ENCODE measurements around the gene KIAA0586. TPM values are rescaled to one million over a fixed set of nuclear protein-coding genes. Genes with fewer than 3 reads are reported as not detected.

KIAA0586 gene
- total RNA-seq, 4 donors from 2014 or later: 9.6 to 16.8 (median 13.9) TPM

GRCh38 chr14:58463147-58463546, 35.6 kb downstream of the KIAA0586 start:
- Histone ChIP-seq H3K4me1 (no peaks in the 10 kb centered on the region), H3K27ac (no peak overlapping the region), H3K27me3 (no peaks in the 10 kb centered on the region), H3K9me3 (no peaks in the 10 kb centered on the region), H3K36me3 (peaks cover 0 to 94% (median 3%) of the 10 kb centered on the region in 3 donors), H3K4me3 (no peak overlapping the region)
- no peak for DNase-seq
- intact Hi-C loops (cut with DNase I): no loop called here
- 92 to 100% methylated on average over 2 of the region's 2 CpGs for WGBS, 2 donors
- TF ChIP-seq POLR2A (IDR thresholded peaks at IDR 0.05): no peak
- no peak for TF ChIP-seq CTCF (IDR thresholded peaks at IDR 0.05)

DNA sequence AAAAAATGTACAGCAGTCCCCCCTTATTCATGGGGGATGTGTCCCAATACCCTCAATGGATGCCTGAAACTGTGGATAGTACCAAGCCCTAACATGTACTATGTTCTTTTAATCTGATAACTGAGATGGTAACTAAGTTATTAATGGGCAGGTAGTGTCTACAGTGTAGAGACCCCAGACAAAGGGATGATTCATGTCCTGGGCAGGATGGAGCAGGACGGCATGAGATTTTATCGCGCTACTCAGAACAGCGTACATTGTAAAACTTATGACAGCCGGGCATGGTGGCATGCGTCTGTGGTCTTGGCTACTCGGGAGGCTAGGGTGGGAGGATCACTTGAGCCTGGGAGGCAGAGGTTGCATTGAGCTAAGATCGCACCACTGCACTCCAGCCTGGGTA, 37.1 kb downstream of the KIAA0586 start:
- no peaks in the 10 kb centered on the region for H3K4me1 ChIP-seq
- no peaks in the 10 kb centered on the region for H3K27me3 ChIP-seq
- no peak for TF ChIP-seq POLR2A (IDR thresholded peaks at IDR 0.05)
- TF ChIP-seq CTCF (IDR thresholded peaks at IDR 0.05): no peak
- no peak overlapping the region for H3K27ac ChIP-seq
- peaks cover 0 to 95% (median 8%) of the 10 kb centered on the region in 3 donors for H3K36me3 ChIP-seq
- H3K9me3 ChIP-seq: no peaks in the 10 kb centered on the region
- intact Hi-C loops (cut with DNase I): no loop called here
- 91 to 93% methylated on average over 8 of the region's 8 CpGs for whole genome bisulfite sequencing, 2 donors
- DNase-seq: no peak
- H3K4me3 ChIP-seq: no peak overlapping the region

- no peaks in the 10 kb centered on the region for H3K9me3 ChIP-seq
- H3K27me3 ChIP-seq: no peaks in the 10 kb centered on the region
- H3K36me3 ChIP-seq: peaks cover 0 to 94% (median 8%) of the 10 kb centered on the region in 3 donors
- TF ChIP-seq POLR2A (IDR thresholded peaks at IDR 0.05): no peak
- TF ChIP-seq CTCF (IDR thresholded peaks at IDR 0.05): no peak
- H3K4me1 ChIP-seq: no peaks in the 10 kb centered on the region
- DNase-seq: no peak
- 51 to 53% methylated on average over 2 of the region's 2 CpGs for WGBS, 2 donors
- intact Hi-C loops (cut with DNase I): no loop called here
- no peak overlapping the region for H3K4me3 ChIP-seq
- H3K27ac ChIP-seq: no peak overlapping the region
Observed at GRCh38 chr14:58465421-58465820, 37.9 kb downstream of the KIAA0586 start.

DNA sequence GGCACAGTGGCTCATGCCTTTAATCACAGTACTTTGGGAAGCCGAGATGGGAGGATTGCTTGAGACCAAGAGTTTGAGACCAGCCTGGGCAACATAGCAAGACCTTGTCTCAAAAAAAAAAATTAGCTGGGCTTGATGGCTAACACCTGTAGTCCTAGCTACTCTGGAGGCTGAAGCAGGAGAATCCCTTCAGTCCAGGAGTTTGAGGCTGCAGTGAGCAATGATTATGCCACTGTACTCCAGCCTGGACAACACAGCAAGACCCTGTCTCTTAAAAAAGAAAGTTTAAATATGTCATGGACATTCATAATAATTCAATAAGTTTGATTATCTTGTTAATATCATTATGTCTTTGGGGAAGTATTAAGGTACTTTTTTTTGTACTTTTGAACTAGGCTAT, 38.9 kb downstream of the KIAA0586 start:
- Histone ChIP-seq H3K4me1 (no peaks in the 10 kb centered on the region), H3K27me3 (no peaks in the 10 kb centered on the region), H3K4me3 (no peak overlapping the region), H3K27ac (no peak overlapping the region), H3K9me3 (no peaks in the 10 kb centered on the region), H3K36me3 (peaks cover 0 to 94% (median 8%) of the 10 kb centered on the region in 3 donors)
- TF ChIP-seq POLR2A (IDR thresholded peaks at IDR 0.05): no peak
- 90 to 94% methylated on average over 1 of the region's 1 CpG for WGBS, 2 donors
- DNase-seq: no peak
- intact Hi-C loops (cut with DNase I): no loop called here

DNA sequence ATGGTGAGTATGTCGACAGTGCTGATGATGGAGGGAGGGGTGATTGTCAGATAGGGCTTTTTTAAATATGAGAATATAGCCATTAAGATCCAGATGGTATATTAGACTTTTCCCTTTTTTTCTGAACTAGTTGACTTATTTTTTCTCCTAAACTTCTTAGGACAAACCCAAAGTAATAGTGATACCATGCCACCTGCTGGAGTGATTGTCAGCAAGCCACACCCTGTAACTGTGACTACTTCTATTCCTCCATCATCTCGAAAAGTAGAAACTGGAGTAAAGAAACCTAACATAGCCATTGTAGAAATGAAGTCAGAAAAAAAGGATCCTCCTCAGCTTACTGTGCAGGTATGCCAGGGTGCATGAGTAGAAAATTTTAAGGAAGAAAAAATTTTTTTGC, 40.1 kb downstream of the KIAA0586 start:
- intact Hi-C loops (cut with DNase I): no loop called here
- WGBS, 2 donors: 88 to 93% methylated on average over 2 of the region's 2 CpGs
- H3K4me1 ChIP-seq: no peaks in the 10 kb centered on the region
- TF ChIP-seq CTCF (IDR thresholded peaks at IDR 0.05) (no peak), POLR2A (IDR thresholded peaks at IDR 0.05) (no peak)
- H3K36me3 ChIP-seq: peaks cover 0 to 92% (median 8%) of the 10 kb centered on the region in 3 donors
- H3K9me3 ChIP-seq: no peaks in the 10 kb centered on the region
- no peak overlapping the region for H3K4me3 ChIP-seq
- H3K27ac ChIP-seq: no peak overlapping the region
- no peak for DNase-seq
- no peaks in the 10 kb centered on the region for H3K27me3 ChIP-seq

DNA sequence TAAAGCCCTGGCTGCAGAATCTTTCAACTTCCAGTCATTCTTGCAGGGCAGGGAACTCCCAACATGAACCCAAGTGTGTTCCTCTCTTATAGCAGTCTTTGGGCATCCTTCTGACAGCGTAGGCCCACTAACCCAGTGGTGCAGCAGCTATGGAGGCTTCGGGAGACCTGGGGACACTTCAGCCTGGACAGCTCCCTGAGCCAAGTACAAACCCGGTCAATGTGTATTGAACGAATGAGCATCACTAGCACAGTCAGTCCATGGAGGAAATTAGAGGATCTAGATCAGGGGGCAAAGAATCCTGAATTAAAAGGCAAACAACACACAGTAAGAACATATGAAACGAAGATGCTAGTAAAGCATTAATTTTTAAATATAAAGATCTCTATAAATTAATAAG, 41.8 kb downstream of the KIAA0586 start:
- H3K36me3 ChIP-seq: peaks cover 0 to 83% (median 5%) of the 10 kb centered on the region in 3 donors
- WGBS, 2 donors: 85 to 95% methylated on average over 4 of the region's 5 CpGs

More for the DNA sequence above, 41.8 kb downstream of the KIAA0586 start:
- H3K4me1 ChIP-seq: no peaks in the 10 kb centered on the region
- DNase-seq: no peak
- H3K9me3 ChIP-seq: no peaks in the 10 kb centered on the region
- intact Hi-C loops (cut with DNase I): no loop called here
- no peaks in the 10 kb centered on the region for H3K27me3 ChIP-seq
- no peak for TF ChIP-seq POLR2A (IDR thresholded peaks at IDR 0.05)
- no peak for TF ChIP-seq CTCF (IDR thresholded peaks at IDR 0.05)
- no peak overlapping the region for H3K4me3 ChIP-seq
- no peak overlapping the region for H3K27ac ChIP-seq

All from esophagus squamous epithelium (tissue), 5 donors.